KMS-11 (cell line): ENCODE results near the gene SPSB3.

Source experiments
- H2AFZ ChIP-seq: fragments of 200-600 bp; sonication (generic); 2 replicates; pipeline ENCODE4 v1.6.1; 2016; ENCODE audit warnings: antibody characterized with exemption, mixed run types, low read depth
- H3K27ac ChIP-seq: fragments of 200-600 bp; sonication (generic); 2 replicates; pipeline ENCODE4 v1.6.1; 2016; ENCODE audit warnings: mild to moderate bottlenecking, mixed run types
- H3K27me3 ChIP-seq: fragments of 200-600 bp; sonication (generic); 2 replicates; pipeline ENCODE4 v1.6.1; 2017; ENCODE audit warnings: mild to moderate bottlenecking, low read depth, mixed run types, moderate library complexity; ENCODE audit not compliant: insufficient read depth
- H3K36me3 ChIP-seq: fragments of 200-600 bp; sonication (generic); 2 replicates; pipeline ENCODE4 v1.6.1; 2017; ENCODE audit warnings: mild to moderate bottlenecking, mixed run types; ENCODE audit not compliant: insufficient read depth
- H3K4me1 ChIP-seq: fragments of 200-600 bp; sonication (generic); 2 replicates; pipeline ENCODE4 v1.6.1; 2016; ENCODE audit warnings: mild to moderate bottlenecking, low read depth, mixed run types; ENCODE audit not compliant: poor library complexity, severe bottlenecking
- H3K4me2 ChIP-seq: fragments of 200-600 bp; sonication (generic); 2 replicates; pipeline ENCODE4 v1.7.0; 2016; ENCODE audit warnings: mild to moderate bottlenecking, mixed run types
- H3K4me3 ChIP-seq: fragments of 200-600 bp; sonication (generic); IDR thresholded peaks from 2 replicates; pipeline ENCODE4 v1.6.1; 2017; ENCODE audit warnings: low read depth, low read length, mixed read lengths; ENCODE audit not compliant: insufficient read depth
- H3K79me2 ChIP-seq: fragments of 200-600 bp; sonication (generic); 2 replicates; pipeline ENCODE4 v1.6.1; 2016; ENCODE audit warnings: low read depth, mixed run types; ENCODE audit not compliant: insufficient read depth
- H3K9ac ChIP-seq: fragments of 200-600 bp; sonication (generic); 2 replicates; pipeline ENCODE4 v1.6.1; 2016; ENCODE audit warnings: mild to moderate bottlenecking, mixed run types
- H4K20me1 ChIP-seq: fragments of 200-600 bp; sonication (generic); 2 replicates; pipeline ENCODE4 v1.6.1; 2016; ENCODE audit warnings: mild to moderate bottlenecking, mixed run types; ENCODE audit not compliant: insufficient read depth
- CTCF ChIP-seq: fragments of 200-600 bp; sonication (generic); conservative IDR thresholded peaks from 2 replicates; pipeline ENCODE4 v1.6.1; 2017; ENCODE audit warnings: low read depth, mild to moderate bottlenecking, antibody characterized with exemption, low read length, moderate library complexity, mixed read lengths

The SPSB3 gene

GRCh38 chr16:1747934-1748333 is 34.4 kb downstream of the SPSB3 start:
- no peak overlapping the region for H3K4me2 ChIP-seq
- H2AFZ ChIP-seq: no peak overlapping the region
- H3K27ac ChIP-seq: no peak overlapping the region
- H3K9ac ChIP-seq: no peak overlapping the region
- no peak for TF ChIP-seq CTCF
- H3K4me3 ChIP-seq: no peak overlapping the region
- no peaks in the 10 kb centered on the region for H4K20me1 ChIP-seq
- no peaks in the 10 kb centered on the region for H3K4me1 ChIP-seq
- no peaks in the 10 kb centered on the region for H3K36me3 ChIP-seq
- H3K79me2 ChIP-seq: no peaks in the 10 kb centered on the region
- no peaks in the 10 kb centered on the region for H3K27me3 ChIP-seq

- no peak overlapping the region for H2AFZ ChIP-seq
- no peaks in the 10 kb centered on the region for H3K27me3 ChIP-seq
- TF ChIP-seq CTCF: no peak
Measured at GRCh38 chr16:1746693-1747195, 35.6 kb downstream of the SPSB3 start.

GRCh38 chr16:1745900-1746692 is 36.3 kb downstream of the SPSB3 start:
- H3K4me3 ChIP-seq: no peak overlapping the region
- no peak overlapping the region for H3K9ac ChIP-seq
- no peak overlapping the region for H3K4me2 ChIP-seq
- H3K79me2 ChIP-seq: no peaks in the 10 kb centered on the region
- no peaks in the 10 kb centered on the region for H3K4me1 ChIP-seq
- no peaks in the 10 kb centered on the region for H3K27me3 ChIP-seq
- H4K20me1 ChIP-seq: no peaks in the 10 kb centered on the region
- H2AFZ ChIP-seq: no peak overlapping the region
- no peak for TF ChIP-seq CTCF
- no peak overlapping the region for H3K27ac ChIP-seq
- H3K36me3 ChIP-seq: no peaks in the 10 kb centered on the region

More at GRCh38 chr16:1746693-1747195, 35.6 kb downstream of the SPSB3 start:
- Histone ChIP-seq H3K9ac (no peak overlapping the region), H4K20me1 (no peaks in the 10 kb centered on the region), H3K79me2 (no peaks in the 10 kb centered on the region), H3K27ac (no peak overlapping the region), H3K36me3 (no peaks in the 10 kb centered on the region), H3K4me1 (no peaks in the 10 kb centered on the region), H3K4me3 (no peak overlapping the region), H3K4me2 (no peak overlapping the region)

GRCh38 chr16:1745181-1745899 is 37.0 kb downstream of the SPSB3 start:
- Histone ChIP-seq H2AFZ (no peak overlapping the region), H3K4me2 (no peak overlapping the region), H3K36me3 (no peaks in the 10 kb centered on the region), H3K4me1 (no peaks in the 10 kb centered on the region), H4K20me1 (no peaks in the 10 kb centered on the region), H3K4me3 (no peak overlapping the region), H3K27ac (no peak overlapping the region), H3K79me2 (no peaks in the 10 kb centered on the region), H3K9ac (no peak overlapping the region), H3K27me3 (no peaks in the 10 kb centered on the region)
- TF ChIP-seq CTCF: no peak
